ENCODE data around the gene MRRF. TPM values are rescaled to one million over a fixed set of nuclear protein-coding genes. Genes with fewer than 3 reads are reported as not detected.
"Not testable (repeated sequence)": the region's sequence is repeated elsewhere in the genome, so short reads cannot be mapped to it uniquely, and the experiment has no call there.

MRRF gene
- total RNA-seq, 2 donors from 2014 or later = 20.7 to 21.4 TPM

DNA sequence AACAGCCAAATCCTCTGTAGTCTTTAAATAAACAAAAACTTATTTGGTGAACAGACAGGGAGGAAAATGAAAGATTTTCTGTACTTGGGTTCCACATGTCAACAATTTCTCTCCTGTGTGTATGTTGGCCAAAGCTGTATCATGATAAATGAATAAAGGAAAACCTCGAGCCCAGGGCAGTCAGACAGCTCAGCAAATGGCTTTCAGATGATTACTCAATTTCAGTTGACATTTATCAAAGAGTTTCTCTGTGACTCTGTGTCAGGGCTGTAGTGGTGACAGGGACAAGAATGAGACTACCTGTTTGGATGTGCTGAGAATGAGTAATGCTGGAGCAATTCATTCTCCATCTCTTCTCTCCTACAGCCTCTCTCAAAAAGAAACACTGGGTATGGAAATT is 60.4 kb downstream of the MRRF start:
- Histone ChIP-seq H3K36me3 (peaks cover 24% of the 10 kb centered on the region), H3K27ac (no peak overlapping the region), H3K4me3 (no peak overlapping the region), H3K4me1 (peaks cover 0 to 7% of the 10 kb centered on the region in 2 donors), H3K27me3 (no peaks in the 10 kb centered on the region), H3K9me3 (no peaks in the 10 kb centered on the region)
- no peak for DNase-seq (ENCODE audit: low spot score)
- TF ChIP-seq, protein P1, sequence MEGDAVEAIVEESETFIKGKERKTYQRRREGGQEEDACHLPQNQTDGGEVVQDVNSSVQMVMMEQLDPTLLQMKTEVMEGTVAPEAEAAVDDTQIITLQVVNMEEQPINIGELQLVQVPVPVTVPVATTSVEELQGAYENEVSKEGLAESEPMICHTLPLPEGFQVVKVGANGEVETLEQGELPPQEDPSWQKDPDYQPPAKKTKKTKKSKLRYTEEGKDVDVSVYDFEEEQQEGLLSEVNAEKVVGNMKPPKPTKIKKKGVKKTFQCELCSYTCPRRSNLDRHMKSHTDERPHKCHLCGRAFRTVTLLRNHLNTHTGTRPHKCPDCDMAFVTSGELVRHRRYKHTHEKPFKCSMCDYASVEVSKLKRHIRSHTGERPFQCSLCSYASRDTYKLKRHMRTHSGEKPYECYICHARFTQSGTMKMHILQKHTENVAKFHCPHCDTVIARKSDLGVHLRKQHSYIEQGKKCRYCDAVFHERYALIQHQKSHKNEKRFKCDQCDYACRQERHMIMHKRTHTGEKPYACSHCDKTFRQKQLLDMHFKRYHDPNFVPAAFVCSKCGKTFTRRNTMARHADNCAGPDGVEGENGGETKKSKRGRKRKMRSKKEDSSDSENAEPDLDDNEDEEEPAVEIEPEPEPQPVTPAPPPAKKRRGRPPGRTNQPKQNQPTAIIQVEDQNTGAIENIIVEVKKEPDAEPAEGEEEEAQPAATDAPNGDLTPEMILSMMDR (IDR thresholded peaks at IDR 0.05) = no peak

DNA sequence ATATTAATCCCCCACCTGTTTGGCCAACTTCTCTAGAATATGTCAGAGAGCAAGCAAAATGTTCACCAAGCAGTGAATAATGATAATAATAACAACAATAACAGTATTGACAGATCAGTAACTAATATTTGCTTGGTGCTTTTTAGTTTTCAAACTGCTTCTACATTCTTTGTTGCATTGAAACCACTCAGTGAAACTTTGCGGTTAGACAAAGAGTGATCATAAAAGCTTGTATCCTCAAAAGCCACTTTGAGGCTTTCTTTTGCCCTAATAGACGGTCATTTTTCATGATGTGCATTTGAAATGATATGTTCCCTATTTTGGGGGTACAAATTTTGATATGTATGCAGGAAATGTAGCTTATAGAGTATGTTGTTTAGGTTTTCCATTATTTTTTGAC is 62.5 kb downstream of the MRRF start:
- no peaks in the 10 kb centered on the region for H3K9me3 ChIP-seq
- no peak for DNase-seq (ENCODE audit: low spot score)
- no peak overlapping the region for H3K27ac ChIP-seq
- TF ChIP-seq, protein P1 (IDR thresholded peaks at IDR 0.05) = no peak
- peaks cover 0 to 11% of the 10 kb centered on the region in 2 donors for H3K4me1 ChIP-seq
- no peaks in the 10 kb centered on the region for H3K27me3 ChIP-seq
- H3K36me3 ChIP-seq = peaks cover 22% of the 10 kb centered on the region
- no peak overlapping the region for H3K4me3 ChIP-seq

DNA sequence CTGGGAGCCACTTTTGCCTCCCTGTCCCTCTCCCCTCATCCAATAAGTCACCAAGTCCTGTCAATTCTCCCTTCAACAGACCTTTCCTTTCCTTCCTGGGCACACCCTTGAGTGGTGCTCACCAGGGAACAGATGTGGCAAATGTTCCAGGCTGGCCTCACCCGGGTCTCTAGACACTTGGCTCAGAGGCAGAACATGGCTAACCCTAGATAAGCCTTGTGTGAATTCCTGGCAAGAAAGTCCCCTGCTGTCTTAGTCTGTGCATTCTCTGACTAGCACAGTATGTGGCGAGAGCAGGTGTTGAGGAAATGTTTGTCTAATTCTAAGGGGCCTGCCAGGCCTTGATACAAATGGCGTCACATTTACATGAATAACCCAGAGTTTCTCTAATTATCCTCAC is 64.9 kb downstream of the MRRF start:
- DNase-seq (ENCODE audit: low spot score) = no peak
- TF ChIP-seq, protein P1 (IDR thresholded peaks at IDR 0.05) = no peak

DNA sequence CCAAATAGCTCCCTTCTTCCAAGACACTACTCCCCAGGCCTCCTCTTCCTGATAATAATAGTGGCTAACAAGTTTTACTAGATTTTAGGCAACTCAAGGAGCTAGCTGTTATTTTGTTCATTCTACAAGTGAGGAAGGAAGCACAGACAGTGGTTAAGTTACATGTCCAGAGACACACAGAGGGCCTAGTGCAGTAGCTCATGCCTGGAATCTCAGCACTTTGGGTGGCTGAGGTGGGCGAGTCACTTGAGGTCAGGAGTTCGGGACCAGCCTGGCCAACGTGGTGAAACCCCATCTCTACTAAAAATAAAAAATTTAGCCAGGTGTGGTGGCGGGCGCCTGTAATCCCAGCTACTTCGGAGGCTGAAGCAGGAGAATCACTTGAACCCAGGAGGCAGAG is 65.8 kb downstream of the MRRF start:
- not testable (repeated sequence) for H3K27ac ChIP-seq; H3K36me3 ChIP-seq; H3K27me3 ChIP-seq; DNase-seq (ENCODE audit: low spot score); H3K9me3 ChIP-seq; H3K4me3 ChIP-seq
- peaks cover 0 to 17% of the 10 kb centered on the region in 2 donors for H3K4me1 ChIP-seq

More for the DNA sequence above, 64.9 kb downstream of the MRRF start:
- Histone ChIP-seq H3K27ac (no peak overlapping the region), H3K36me3 (no peaks in the 10 kb centered on the region), H3K27me3 (no peaks in the 10 kb centered on the region), H3K4me1 (peaks cover 0 to 17% of the 10 kb centered on the region in 2 donors), H3K9me3 (no peaks in the 10 kb centered on the region), H3K4me3 (no peak overlapping the region)

DNA sequence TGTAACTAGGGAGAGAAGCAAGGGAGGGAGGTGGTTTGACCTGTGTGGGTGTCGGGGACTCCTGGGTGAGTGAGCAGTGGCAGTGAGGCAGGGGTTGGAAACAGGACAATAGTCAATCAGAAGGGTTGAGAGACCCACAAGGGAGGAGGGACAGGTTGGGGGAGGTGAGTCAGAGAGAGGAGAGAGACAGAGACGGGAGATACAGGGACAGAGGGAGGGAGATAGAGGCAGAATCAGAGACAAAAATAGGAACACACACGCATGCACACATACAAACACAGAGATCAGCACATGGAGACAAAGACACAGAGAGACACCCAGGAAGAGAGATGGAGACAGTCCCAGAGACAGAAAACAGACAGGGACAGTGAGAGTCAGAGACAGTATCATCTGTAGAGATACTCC is 66.8 kb downstream of the MRRF start:
- TF ChIP-seq, protein P1 (IDR thresholded peaks at IDR 0.05) = no peak
- H3K27me3 ChIP-seq = no peaks in the 10 kb centered on the region
- no peak overlapping the region for H3K4me3 ChIP-seq
- H3K4me1 ChIP-seq = peaks cover 0 to 17% of the 10 kb centered on the region in 2 donors
- no peak for DNase-seq (ENCODE audit: low spot score)
- no peaks in the 10 kb centered on the region for H3K36me3 ChIP-seq
- no peaks in the 10 kb centered on the region for H3K9me3 ChIP-seq
- H3K27ac ChIP-seq = no peak overlapping the region

DNA sequence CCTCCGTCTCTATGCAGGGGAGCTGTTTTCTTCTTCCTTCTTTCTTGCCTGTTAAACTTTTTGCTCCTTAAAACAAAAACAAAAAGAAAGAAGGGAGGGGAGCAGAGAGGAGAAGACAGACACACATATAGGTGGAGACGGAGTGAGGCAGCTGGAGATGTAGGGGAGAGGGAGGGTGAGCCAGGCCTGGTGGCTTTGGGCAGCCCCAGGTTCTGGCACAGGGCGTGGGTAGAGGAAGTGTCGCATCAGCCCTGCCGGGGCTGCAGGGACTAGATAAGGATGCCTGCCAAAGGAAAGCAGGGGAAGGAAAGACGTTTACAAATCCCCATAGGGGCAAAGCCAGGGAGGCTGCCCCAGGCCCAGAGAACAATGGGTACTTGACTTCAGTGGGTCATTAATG is 67.4 kb downstream of the MRRF start:
- peaks cover 0 to 17% of the 10 kb centered on the region in 2 donors for H3K4me1 ChIP-seq
- TF ChIP-seq, protein P1 (IDR thresholded peaks at IDR 0.05) = no peak
- no peaks in the 10 kb centered on the region for H3K36me3 ChIP-seq
- DNase-seq (ENCODE audit: low spot score) = no peak
- H3K27ac ChIP-seq = no peak overlapping the region
- H3K9me3 ChIP-seq = no peaks in the 10 kb centered on the region
- no peak overlapping the region for H3K4me3 ChIP-seq
- H3K27me3 ChIP-seq = no peaks in the 10 kb centered on the region
